Measurements from ENCODE around the gene KIF16B.

DNA sequence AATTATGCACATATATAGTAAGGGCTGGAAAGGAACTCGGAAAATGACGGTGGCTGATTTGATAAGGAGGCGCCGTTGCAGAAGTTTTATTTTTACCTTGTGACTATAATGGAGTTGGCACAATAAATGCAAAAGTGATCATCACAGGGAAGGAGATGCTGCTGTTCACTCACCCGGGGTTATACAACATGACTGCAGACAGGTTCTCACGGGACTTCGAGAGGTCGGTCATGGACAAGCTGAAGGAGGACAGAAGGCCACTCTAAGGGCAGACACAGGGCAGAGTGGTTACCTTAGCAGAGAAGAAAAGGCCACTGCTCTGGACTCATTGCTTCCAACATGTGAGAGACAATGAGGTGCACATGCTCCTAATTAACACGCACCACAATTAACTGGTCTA lies 168.6 kb downstream of the KIF16B start:
- TF ChIP-seq POLR2A (IDR thresholded peaks at IDR 0.05) (no peak), CTCF (IDR thresholded peaks at IDR 0.05) (no peak)

All from uterus (tissue), 2 donors.